Smooth muscle cell (in vitro differentiated cells): ENCODE data around the gene BRME1. TPM values are rescaled to one million over a fixed set of nuclear protein-coding genes. Genes with fewer than 3 reads are reported as not detected.

Experiments used
- DNase-seq: peaks from one replicate; lab custom pipeline; 2025; ENCODE audit not compliant: unreplicated experiment; lab: John Stamatoyannopoulos, UW
- H2AFZ ChIP-seq: fragments of 200-600 bp; sonication (generic); 2 replicates; pipeline ENCODE4 v1.6.0; 2016; ENCODE audit warnings: antibody characterized with exemption, low read depth, mild to moderate bottlenecking
- H3F3A ChIP-seq: fragments of 200-600 bp; sonication (generic); 2 replicates; pipeline ENCODE4 v1.6.0; 2017; ENCODE audit warnings: antibody characterized with exemption, low read depth
- H3K27ac ChIP-seq: fragments of 200-600 bp; sonication (generic); 2 replicates; pipeline ENCODE4 v1.5.1; 2016; ENCODE audit warnings: low read depth, mild to moderate bottlenecking
- H3K27me3 ChIP-seq: fragments of 200-600 bp; sonication (generic); 2 replicates; pipeline ENCODE4 v1.6.1; 2016; ENCODE audit warnings: low read depth, mild to moderate bottlenecking
- H3K36me3 ChIP-seq: fragments of 200-600 bp; sonication (generic); 2 replicates; pipeline ENCODE4 v1.5.1; 2016; ENCODE audit warnings: low read depth
- H3K4me1 ChIP-seq: fragments of 200-600 bp; sonication (generic); 2 replicates; pipeline ENCODE4 v1.5.1; 2016; ENCODE audit warnings: low read depth
- H3K4me2 ChIP-seq: fragments of 200-600 bp; sonication (generic); 2 replicates; pipeline ENCODE4 v1.6.0; 2016; ENCODE audit warnings: mild to moderate bottlenecking
- H3K4me3 ChIP-seq: fragments of 200-600 bp; sonication (generic); 2 replicates; pipeline ENCODE4 v1.5.1; 2016; ENCODE audit warnings: mild to moderate bottlenecking
- H3K79me2 ChIP-seq: fragments of 200-600 bp; sonication (generic); 2 replicates; pipeline ENCODE4 v1.6.0; 2016; ENCODE audit warnings: low read depth, mild to moderate bottlenecking
- H3K9ac ChIP-seq: fragments of 200-600 bp; sonication (generic); 2 replicates; pipeline ENCODE4 v1.6.0; 2016; ENCODE audit warnings: low read depth
- H3K9me3 ChIP-seq: fragments of 200-600 bp; sonication (generic); replicated peaks from 2 replicates; pipeline ENCODE4 v1.5.1; 2016; ENCODE audit warnings: low read depth
- H4K20me1 ChIP-seq: fragments of 200-600 bp; sonication (generic); 2 replicates; pipeline ENCODE4 v1.6.0; 2016; ENCODE audit warnings: low read depth
- WGBS: methylation state at CpG from one replicate; pipeline ENCODE4 v1.1.7; 2016; ENCODE audit warnings: low lambda C conversion rate; 5-methylcytosine and 5-hydroxymethylcytosine counted together
- polyA plus RNA-seq: library from polyadenylated mRNA; unstranded; fragments of >200 nt; fragmentation: Nextera tagmentation; extraction: Ambion mirVana; gene quantifications from 2 replicates; pipeline ENCODE4 v1.2.1, GENCODE V29; 2016
- total RNA-seq: library from RNA; depleted of rRNA; stranded (reverse); fragments of >200 nt; gene quantifications from 2 replicates; pipeline ENCODE4 v1.2.3, GENCODE V29; 2014
- TF ChIP-seq, protein P1 (sequence below): fragments of 200-600 bp; sonication (generic); IDR thresholded peaks from 2 replicates; pipeline ENCODE4 v1.5.1; 2017; ENCODE audit warnings: borderline replicate concordance, mild to moderate bottlenecking, antibody characterized with exemption; ENCODE audit not compliant: insufficient read depth, poor library complexity, severe bottlenecking

Gene BRME1
- total and polyA plus RNA-seq, 2 experiments from 2014 or later, result 0.72 to 2.2 TPM

DNA sequence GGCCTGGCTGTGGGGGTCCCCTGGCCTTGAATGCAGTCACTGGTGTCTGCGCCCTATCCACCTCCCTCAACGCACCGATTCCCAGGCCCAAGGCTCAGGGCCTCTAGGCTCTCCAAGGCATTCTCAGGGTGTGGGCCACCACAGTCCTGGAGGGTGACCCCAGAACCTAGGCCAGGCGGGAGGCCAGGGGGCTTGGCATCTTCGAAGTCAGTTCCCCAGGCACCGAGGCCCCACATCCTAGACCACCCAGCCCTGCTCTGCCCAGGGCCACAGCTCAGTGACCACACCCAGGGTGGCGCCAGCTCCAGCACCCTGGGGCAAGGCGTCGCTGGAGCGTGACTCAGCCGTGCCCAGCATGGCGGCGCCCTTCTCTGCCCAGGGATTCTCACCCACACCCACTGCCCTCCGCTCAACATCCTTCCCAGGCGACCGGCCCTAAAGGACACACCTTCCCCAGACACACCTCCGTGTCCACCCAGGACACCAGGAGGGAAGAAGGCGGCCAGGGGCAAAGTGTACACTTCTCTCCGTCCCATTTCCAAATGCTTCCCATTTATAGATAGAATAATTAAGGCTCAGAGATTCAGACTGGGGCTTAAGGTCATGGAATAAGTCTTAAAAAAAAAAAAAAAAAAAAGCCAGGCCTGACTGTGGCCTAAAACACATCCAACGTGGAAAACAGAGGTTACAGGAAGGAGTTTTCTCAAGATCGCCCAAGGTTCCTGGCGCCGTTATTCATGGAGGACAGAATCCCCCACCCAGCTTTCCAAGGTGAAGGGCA lies 65.4 kb downstream of the BRME1 start:
- TF ChIP-seq, protein P1, sequence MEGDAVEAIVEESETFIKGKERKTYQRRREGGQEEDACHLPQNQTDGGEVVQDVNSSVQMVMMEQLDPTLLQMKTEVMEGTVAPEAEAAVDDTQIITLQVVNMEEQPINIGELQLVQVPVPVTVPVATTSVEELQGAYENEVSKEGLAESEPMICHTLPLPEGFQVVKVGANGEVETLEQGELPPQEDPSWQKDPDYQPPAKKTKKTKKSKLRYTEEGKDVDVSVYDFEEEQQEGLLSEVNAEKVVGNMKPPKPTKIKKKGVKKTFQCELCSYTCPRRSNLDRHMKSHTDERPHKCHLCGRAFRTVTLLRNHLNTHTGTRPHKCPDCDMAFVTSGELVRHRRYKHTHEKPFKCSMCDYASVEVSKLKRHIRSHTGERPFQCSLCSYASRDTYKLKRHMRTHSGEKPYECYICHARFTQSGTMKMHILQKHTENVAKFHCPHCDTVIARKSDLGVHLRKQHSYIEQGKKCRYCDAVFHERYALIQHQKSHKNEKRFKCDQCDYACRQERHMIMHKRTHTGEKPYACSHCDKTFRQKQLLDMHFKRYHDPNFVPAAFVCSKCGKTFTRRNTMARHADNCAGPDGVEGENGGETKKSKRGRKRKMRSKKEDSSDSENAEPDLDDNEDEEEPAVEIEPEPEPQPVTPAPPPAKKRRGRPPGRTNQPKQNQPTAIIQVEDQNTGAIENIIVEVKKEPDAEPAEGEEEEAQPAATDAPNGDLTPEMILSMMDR, result no peak
- H4K20me1 ChIP-seq, result peaks cover 71% of the 10 kb centered on the region
- H3K27me3 ChIP-seq, result no peaks in the 10 kb centered on the region
- no peak for DNase-seq
- no peaks in the 10 kb centered on the region for H3K36me3 ChIP-seq
- peak overlapping the region; percentile 94 for H3K4me3 ChIP-seq
- H3K4me1 ChIP-seq, result peaks cover 21% of the 10 kb centered on the region
- H3K27ac ChIP-seq, result peak overlapping the region; percentile 100
- H3K79me2 ChIP-seq, result peaks cover 76% of the 10 kb centered on the region
- no peak overlapping the region for H2AFZ ChIP-seq
- H3K9me3 ChIP-seq, result no peaks in the 10 kb centered on the region
- WGBS, result 60% methylated on average over 23 of the region's 23 CpGs
- H3F3A ChIP-seq, result peaks cover 58% of the 10 kb centered on the region
- peak overlapping the region; percentile 99 for H3K9ac ChIP-seq
- peak overlapping the region; percentile 87 for H3K4me2 ChIP-seq

DNA sequence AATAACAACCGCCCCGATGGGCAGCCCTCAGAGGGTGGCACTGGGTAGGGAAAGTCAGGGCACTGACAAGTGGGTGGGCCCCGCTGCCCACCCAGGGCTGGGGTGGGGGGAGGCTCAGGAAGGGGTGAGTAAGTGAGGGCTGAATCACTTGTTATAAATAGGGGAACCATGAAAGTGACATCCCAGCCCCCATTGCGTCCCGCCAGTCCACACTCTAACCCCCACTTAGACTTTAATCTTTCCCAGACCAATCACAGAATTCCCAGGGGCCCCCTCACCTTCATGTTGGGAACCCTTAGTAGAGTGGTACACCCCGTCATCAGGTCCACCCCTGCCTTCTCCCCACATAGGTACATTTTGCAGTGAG lies 66.0 kb downstream of the BRME1 start:
- no peak for DNase-seq
- no peaks in the 10 kb centered on the region for H3K27me3 ChIP-seq
- TF ChIP-seq, protein P1, result no peak
- H3K4me2 ChIP-seq, result peak overlapping the region; percentile 87
- H3K4me1 ChIP-seq, result peaks cover 21% of the 10 kb centered on the region
- WGBS, result 44% methylated on average over 2 of the region's 6 CpGs
- peak overlapping the region; percentile 100 for H3K27ac ChIP-seq
- no peaks in the 10 kb centered on the region for H3K36me3 ChIP-seq
- H3K79me2 ChIP-seq, result peaks cover 76% of the 10 kb centered on the region
- H3K9me3 ChIP-seq, result no peaks in the 10 kb centered on the region
- H3K9ac ChIP-seq, result peak overlapping the region; percentile 99
- peaks cover 58% of the 10 kb centered on the region for H3F3A ChIP-seq
- peak overlapping the region; percentile 94 for H3K4me3 ChIP-seq
- no peak overlapping the region for H2AFZ ChIP-seq
- peaks cover 77% of the 10 kb centered on the region for H4K20me1 ChIP-seq

DNA sequence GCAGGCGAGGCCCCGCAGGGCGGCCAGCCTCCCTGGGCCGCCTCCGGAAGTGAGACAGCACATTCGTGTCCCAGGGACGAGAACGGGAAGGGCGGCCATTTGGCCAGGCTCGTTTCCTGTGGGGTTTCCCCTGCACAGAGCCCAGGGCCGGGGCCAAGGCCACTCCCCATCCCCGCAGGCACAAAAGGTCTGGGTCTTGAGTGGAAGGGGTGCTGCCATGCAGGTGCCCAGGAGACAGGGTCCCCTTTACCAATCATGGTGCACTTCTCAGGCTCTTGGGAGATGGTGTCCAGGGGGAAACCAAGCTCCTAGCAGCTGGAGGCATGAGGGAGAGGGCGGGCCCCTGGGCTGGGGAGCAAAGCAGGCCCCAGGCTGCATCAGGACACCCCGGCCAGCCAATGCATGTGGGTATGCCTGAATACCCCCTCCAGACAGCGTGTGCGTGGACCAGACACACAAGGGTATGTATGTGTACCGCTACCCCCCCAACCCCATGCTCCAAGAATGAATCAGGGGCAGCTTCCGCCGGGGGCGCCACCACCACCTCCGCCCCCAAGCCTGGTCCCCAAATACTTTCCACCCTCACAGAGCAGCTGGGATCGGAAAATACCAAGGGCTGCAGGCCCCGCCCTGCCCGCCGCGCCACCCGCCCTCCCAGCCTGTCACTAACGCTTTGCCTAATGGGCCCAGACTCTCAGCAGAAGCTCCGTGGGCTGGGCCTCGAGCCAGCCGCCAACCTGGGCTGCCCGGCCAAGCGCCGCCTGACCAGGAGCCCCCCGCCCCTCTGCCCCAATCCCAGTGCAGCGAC lies 66.6 kb downstream of the BRME1 start:
- DNase-seq, result peak; percentile 32
- H3K27ac ChIP-seq, result peak overlapping the region; percentile 100
- H3K9me3 ChIP-seq, result no peaks in the 10 kb centered on the region
- H2AFZ ChIP-seq, result no peak overlapping the region
- WGBS, result 26% methylated on average over 23 of the region's 36 CpGs
- peak overlapping the region; percentile 99 for H3K9ac ChIP-seq
- H3K79me2 ChIP-seq, result peaks cover 76% of the 10 kb centered on the region
- peaks cover 60% of the 10 kb centered on the region for H3F3A ChIP-seq
- TF ChIP-seq, protein P1, result no peak
- no peaks in the 10 kb centered on the region for H3K36me3 ChIP-seq
- no peaks in the 10 kb centered on the region for H3K27me3 ChIP-seq
- peaks cover 21% of the 10 kb centered on the region for H3K4me1 ChIP-seq
- H3K4me2 ChIP-seq, result peak overlapping the region; percentile 87
- H3K4me3 ChIP-seq, result peak overlapping the region; percentile 94
- peaks cover 83% of the 10 kb centered on the region for H4K20me1 ChIP-seq
